ENCODE measurements around the gene UNG.
A peak's percentile ranks its signal among the peaks of the same experiment; 100 is the strongest.

Gene UNG

GRCh38 chr12:109088818-109089217 is 8.6 kb upstream of the UNG start:
- TF ChIP-seq, protein P1, sequence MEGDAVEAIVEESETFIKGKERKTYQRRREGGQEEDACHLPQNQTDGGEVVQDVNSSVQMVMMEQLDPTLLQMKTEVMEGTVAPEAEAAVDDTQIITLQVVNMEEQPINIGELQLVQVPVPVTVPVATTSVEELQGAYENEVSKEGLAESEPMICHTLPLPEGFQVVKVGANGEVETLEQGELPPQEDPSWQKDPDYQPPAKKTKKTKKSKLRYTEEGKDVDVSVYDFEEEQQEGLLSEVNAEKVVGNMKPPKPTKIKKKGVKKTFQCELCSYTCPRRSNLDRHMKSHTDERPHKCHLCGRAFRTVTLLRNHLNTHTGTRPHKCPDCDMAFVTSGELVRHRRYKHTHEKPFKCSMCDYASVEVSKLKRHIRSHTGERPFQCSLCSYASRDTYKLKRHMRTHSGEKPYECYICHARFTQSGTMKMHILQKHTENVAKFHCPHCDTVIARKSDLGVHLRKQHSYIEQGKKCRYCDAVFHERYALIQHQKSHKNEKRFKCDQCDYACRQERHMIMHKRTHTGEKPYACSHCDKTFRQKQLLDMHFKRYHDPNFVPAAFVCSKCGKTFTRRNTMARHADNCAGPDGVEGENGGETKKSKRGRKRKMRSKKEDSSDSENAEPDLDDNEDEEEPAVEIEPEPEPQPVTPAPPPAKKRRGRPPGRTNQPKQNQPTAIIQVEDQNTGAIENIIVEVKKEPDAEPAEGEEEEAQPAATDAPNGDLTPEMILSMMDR (IDR thresholded peaks at IDR 0.05; ENCODE audit: low read length, missing control alignments): no peak
- DNase-seq (ENCODE audit: low read depth): peak; percentile 41
- H3K4me3 ChIP-seq (replicated peaks; ENCODE audit: low read depth, low read length): no peak overlapping the region

DNA sequence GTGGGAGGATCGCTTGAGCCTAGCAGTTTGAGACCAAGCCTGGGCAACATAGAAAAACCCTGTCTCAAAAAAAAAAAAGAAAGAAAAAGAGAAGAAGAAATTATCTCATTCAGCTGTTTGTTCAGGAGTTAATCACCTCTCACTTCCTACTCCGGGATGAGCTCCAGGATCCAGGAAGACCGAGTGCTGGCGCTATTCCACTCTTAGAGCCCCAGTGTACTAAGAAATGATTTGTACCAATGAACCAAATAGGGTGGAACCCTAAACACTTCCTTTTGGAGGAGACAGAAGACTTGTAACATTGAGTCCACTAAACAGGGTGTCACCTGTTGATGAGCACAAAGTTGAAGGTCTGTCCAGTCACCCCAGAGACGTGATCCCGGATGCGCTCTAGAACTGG is 7.7 kb upstream of the UNG start:
- DNase-seq (ENCODE audit: low read depth): no peak
- no peak overlapping the region for H3K4me3 ChIP-seq (replicated peaks; ENCODE audit: low read depth, low read length)
- TF ChIP-seq, protein P1 (IDR thresholded peaks at IDR 0.05; ENCODE audit: low read length, missing control alignments): no peak

- H3K4me3 ChIP-seq (replicated peaks; ENCODE audit: low read depth, low read length): peak overlapping the region; percentile 66
- TF ChIP-seq, protein P1 (IDR thresholded peaks at IDR 0.05; ENCODE audit: low read length, missing control alignments): no peak
- no peak for DNase-seq (ENCODE audit: low read depth)
These were observed 4.8 kb upstream of the UNG start for GRCh38 chr12:109092497-109093021.

DNA sequence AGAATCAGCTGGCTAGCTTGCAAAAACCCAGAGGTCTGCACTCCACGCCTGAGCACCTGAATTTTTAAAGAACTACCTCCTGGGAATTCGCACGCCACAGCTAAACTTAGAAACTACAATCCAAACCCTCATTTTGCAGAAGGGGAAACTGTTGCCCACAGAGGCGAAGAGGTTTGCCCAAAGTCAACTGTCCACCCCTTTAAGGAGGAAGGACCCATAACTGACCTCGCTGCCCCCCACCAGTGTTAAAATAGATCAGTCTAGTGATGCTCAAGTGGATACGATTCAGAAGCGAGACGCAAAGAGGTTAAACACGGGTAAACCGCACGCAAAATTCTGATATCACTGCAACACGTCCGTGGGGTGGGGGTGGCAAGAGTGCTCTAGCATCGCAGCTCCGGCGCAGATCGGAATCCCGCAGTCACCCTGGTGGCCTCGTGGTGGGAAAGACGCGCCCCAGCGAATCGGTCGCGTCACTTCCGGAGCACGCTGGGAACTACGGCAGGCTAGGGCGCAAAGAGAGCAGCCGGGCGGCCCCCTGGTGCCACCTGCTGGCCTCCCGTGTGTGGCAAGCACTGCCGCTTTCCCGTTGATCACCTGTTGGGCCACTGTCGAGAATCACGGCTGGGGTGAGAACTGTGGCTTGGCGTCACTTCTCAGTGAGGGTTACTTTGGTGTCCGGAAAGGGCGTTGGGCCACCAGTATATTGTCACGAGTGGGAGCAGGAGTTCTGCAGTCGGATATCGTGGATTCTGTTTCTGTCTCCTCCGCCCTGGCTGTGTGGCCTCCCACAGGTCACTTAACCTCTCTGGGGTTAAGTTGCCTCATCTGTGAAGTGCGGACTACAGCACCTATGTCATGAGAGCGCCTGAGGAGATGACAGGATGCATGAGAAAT is 4.1 kb upstream of the UNG start, which contains the start of gene ALKBH2:
Gene ALKBH2, minus strand, starts transcription at position 451 of the 897 bp plus-strand sequence. CDS start 686 bp downstream, outside the sequence.
- peak within 1 kb of the TSS; percentile 66 for H3K4me3 ChIP-seq (replicated peaks; ENCODE audit: low read depth, low read length)
- TF ChIP-seq, protein P1 (IDR thresholded peaks at IDR 0.05; ENCODE audit: low read length, missing control alignments): peak; percentile 94
- peak; percentile 93 for DNase-seq (ENCODE audit: low read depth)

GRCh38 chr12:109097140-109097434 is 310 bp upstream of the UNG start:
- TF ChIP-seq, protein P1 (IDR thresholded peaks at IDR 0.05; ENCODE audit: low read length, missing control alignments): no peak
- no peak for DNase-seq (ENCODE audit: low read depth)
- peak overlapping the region; percentile 80 for H3K4me3 ChIP-seq (replicated peaks; ENCODE audit: low read depth, low read length)

- DNase-seq (ENCODE audit: low read depth): peak; percentile 76
- H3K4me3 ChIP-seq (replicated peaks; ENCODE audit: low read depth, low read length): peak overlapping the region; percentile 80
- TF ChIP-seq, protein P1 (IDR thresholded peaks at IDR 0.05; ENCODE audit: low read length, missing control alignments): no peak
These were observed 797 bp downstream of the UNG start for GRCh38 chr12:109098183-109098604.

All from fibroblast of pulmonary artery (primary cell).